GM12874 (cell line): Measurements from ENCODE around the gene ECT2.

ENCODE experiments used
- TF ChIP-seq, protein P1 (sequence below): IDR thresholded peaks from 2 replicates; pipeline ENCODE4 v1.5.1; 2011; ENCODE audit warnings: low read depth, mild to moderate bottlenecking, control low read depth, low read length, moderate library complexity; ENCODE audit not compliant: insufficient read depth

Gene ECT2

DNA sequence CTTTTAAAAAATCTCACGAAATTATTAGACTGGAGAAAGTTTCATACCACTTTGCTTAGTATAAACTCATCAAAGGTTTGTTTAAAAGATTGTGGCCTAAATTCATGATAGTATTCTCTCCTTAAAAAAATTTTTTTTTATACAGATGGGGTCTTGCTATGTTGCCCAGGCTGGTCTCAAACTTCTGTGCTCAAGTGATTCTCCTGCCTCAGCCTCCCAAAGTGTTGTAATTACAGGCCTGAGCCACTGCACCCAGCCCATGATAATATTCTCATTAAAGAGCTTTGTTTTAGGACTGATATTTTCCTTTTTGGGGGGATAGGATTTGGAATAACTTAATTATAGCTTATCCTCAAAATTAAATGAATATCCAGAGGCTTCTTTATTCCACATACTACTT lies 19.9 kb downstream of the ECT2 start:
- TF ChIP-seq, protein P1, sequence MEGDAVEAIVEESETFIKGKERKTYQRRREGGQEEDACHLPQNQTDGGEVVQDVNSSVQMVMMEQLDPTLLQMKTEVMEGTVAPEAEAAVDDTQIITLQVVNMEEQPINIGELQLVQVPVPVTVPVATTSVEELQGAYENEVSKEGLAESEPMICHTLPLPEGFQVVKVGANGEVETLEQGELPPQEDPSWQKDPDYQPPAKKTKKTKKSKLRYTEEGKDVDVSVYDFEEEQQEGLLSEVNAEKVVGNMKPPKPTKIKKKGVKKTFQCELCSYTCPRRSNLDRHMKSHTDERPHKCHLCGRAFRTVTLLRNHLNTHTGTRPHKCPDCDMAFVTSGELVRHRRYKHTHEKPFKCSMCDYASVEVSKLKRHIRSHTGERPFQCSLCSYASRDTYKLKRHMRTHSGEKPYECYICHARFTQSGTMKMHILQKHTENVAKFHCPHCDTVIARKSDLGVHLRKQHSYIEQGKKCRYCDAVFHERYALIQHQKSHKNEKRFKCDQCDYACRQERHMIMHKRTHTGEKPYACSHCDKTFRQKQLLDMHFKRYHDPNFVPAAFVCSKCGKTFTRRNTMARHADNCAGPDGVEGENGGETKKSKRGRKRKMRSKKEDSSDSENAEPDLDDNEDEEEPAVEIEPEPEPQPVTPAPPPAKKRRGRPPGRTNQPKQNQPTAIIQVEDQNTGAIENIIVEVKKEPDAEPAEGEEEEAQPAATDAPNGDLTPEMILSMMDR, result no peak

DNA sequence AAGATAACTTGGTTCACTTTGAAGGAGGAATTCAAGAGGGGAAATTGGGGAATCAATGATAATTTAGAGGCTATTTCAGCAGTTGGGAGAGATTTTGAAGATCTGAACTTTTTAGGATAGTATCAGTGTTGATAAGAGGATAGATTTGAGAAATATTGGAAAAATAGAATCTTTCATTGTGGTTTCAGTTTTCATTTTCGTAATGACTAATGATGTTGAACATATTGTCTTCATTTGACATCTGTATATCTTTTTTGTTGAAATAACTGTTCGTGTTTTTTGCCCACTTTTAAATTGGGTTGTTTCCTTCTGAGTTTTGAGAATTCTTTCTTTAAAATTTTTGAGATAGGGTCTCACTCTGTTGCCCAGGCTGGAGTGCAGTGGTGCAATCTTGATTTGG lies 21.1 kb downstream of the ECT2 start:
- TF ChIP-seq, protein P1, result no peak

- TF ChIP-seq, protein P1, result no peak
Observed at GRCh38 chr3:172776049-172776717, 25.7 kb downstream of the ECT2 start.

DNA sequence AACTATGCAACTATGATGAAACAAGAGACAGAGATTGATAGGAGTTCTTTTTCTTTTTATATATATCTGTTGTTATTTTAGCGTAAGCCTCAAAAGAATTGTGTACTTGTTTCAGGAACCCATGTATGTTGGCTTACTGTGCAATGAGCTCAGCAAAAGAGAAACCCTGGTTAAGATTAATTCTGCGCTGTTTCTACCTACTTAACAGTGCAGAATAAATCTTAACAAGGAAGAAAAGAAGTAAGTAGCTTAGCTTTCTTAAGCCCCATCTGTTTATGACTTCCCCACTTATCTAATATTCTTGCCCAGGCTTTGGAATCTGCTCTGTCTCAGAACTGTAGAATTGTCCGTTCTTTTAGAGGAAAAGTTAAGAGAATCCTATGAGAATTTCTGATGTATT lies 27.4 kb downstream of the ECT2 start:
- TF ChIP-seq, protein P1, result no peak

GRCh38 chr3:172782235-172782634 lies 31.7 kb downstream of the ECT2 start:
- TF ChIP-seq, protein P1, result no peak

- TF ChIP-seq, protein P1, result no peak
Observed at GRCh38 chr3:172786036-172786435, 35.5 kb downstream of the ECT2 start.

- TF ChIP-seq, protein P1, result no peak
Observed at GRCh38 chr3:172787019-172787418, 36.5 kb downstream of the ECT2 start.
